GM10266 (cell line): ENCODE results near the gene PTPRN2.

ENCODE experiments used
- DNase-seq: peaks from one replicate; pipeline ENCODE4 v3.0.0; 2012; ENCODE audit errors: extremely low spot score
- CTCF ChIP-seq: IDR thresholded peaks from 2 replicates; pipeline ENCODE4 v1.5.1; 2012; ENCODE audit warnings: mild to moderate bottlenecking, low read depth; ENCODE audit not compliant: control insufficient read depth, insufficient read depth; ENCODE audit errors: missing control alignments

Gene PTPRN2

GRCh38 chr7:157837561-157837960, 750.1 kb downstream of the PTPRN2 start:
- TF ChIP-seq CTCF: no peak
- no peak for DNase-seq

GRCh38 chr7:157837047-157837446, 750.6 kb downstream of the PTPRN2 start:
- DNase-seq: no peak
- TF ChIP-seq CTCF: no peak

GRCh38 chr7:157834501-157835163, 753.0 kb downstream of the PTPRN2 start:
- no peak for TF ChIP-seq CTCF
- DNase-seq: no peak

GRCh38 chr7:157832866-157833607, 754.6 kb downstream of the PTPRN2 start:
- no peak for DNase-seq
- TF ChIP-seq CTCF: no peak

- DNase-seq: no peak
- TF ChIP-seq CTCF: no peak
These were observed 755.2 kb downstream of the PTPRN2 start for GRCh38 chr7:157832421-157832820.

GRCh38 chr7:157832006-157832405, 755.6 kb downstream of the PTPRN2 start:
- no peak for TF ChIP-seq CTCF
- no peak for DNase-seq

- DNase-seq: no peak
- TF ChIP-seq CTCF: no peak
These were observed 756.3 kb downstream of the PTPRN2 start for GRCh38 chr7:157831143-157831905.
